Measurements from ENCODE around the gene MARF1. TPM values are rescaled to one million over a fixed set of nuclear protein-coding genes. Genes with fewer than 3 reads are reported as not detected.

Gene MARF1
- total and polyA plus RNA-seq, 10 donors = 24.0 to 169 (median 94.7) TPM

DNA sequence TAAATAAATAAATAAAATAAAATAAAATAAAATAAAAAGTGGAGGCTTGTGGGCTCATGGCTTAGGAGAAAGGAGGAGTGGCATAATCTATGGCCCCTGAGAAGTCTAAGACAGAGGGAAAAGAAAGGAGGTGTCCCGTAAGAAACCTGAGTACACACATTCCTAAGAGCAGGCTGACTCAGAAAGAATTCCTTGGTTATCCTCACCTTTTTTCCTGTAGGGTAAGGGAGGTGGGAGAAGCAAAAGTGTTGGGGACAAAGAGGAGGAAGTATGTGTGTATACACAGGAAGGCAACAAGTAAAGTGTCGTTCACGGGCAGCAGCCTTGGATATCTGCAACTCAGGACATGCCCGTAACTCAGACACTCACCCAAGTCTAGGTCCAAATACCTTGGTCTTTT is 29.3 kb downstream of the MARF1 start:
- no peak for DNase-seq
- peaks cover 9 to 100% (median 99%) of the 10 kb centered on the region in 6 donors for H3K36me3 ChIP-seq
- H3K4me1 ChIP-seq = peaks cover 0 to 1% (median 0%) of the 10 kb centered on the region in 6 donors
- H3K9me3 ChIP-seq = no peaks in the 10 kb centered on the region
- H3K27ac ChIP-seq = no peak overlapping the region
- H3K4me3 ChIP-seq = no peak overlapping the region
- H3K27me3 ChIP-seq (replicated peaks in 1 of 7) = no peaks in the 10 kb centered on the region
- intact Hi-C loops (cut with DNase I; ENCODE audit: low total_unique reads) = no loop called here
- TF ChIP-seq POLR2A (IDR thresholded peaks at IDR 0.05) = no peak
- TF ChIP-seq, protein P1, sequence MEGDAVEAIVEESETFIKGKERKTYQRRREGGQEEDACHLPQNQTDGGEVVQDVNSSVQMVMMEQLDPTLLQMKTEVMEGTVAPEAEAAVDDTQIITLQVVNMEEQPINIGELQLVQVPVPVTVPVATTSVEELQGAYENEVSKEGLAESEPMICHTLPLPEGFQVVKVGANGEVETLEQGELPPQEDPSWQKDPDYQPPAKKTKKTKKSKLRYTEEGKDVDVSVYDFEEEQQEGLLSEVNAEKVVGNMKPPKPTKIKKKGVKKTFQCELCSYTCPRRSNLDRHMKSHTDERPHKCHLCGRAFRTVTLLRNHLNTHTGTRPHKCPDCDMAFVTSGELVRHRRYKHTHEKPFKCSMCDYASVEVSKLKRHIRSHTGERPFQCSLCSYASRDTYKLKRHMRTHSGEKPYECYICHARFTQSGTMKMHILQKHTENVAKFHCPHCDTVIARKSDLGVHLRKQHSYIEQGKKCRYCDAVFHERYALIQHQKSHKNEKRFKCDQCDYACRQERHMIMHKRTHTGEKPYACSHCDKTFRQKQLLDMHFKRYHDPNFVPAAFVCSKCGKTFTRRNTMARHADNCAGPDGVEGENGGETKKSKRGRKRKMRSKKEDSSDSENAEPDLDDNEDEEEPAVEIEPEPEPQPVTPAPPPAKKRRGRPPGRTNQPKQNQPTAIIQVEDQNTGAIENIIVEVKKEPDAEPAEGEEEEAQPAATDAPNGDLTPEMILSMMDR (IDR thresholded peaks at IDR 0.05 in 8 of 11, conservative IDR thresholded peaks at IDR 0.05 in 3 of 11) = no peak
- TF ChIP-seq POLR2AphosphoS5 (IDR thresholded peaks at IDR 0.05) = no peak
- 76 to 95% (median 80%) methylated on average over 4 of the region's 4 CpGs for WGBS, 5 donors

DNA sequence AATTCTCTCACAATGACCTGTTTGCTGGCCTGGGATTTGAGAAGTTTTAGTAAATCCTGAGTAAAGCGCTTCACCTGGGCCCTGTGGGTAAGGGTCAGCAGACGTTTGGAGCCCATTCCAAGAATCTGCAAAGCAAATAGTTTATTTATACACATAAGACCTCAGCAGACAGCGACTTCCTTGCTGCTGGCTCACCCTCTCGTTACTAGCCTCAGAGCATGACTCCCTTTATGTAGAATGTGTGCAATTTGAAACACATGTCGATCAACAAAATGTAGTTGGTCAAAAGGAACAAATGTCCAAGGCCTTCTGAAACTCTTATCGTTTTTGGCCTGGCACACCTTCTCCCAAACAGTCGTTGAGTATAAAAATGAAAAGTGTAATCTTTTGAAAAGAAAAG is 31.3 kb downstream of the MARF1 start:
- H3K4me3 ChIP-seq = no peak overlapping the region
- TF ChIP-seq POLR2AphosphoS5 (IDR thresholded peaks at IDR 0.05) (no peak), POLR2A (IDR thresholded peaks at IDR 0.05) (no peak)
- TF ChIP-seq, protein P1 (IDR thresholded peaks at IDR 0.05 in 8 of 11, conservative IDR thresholded peaks at IDR 0.05 in 3 of 11) = no peak
- H3K36me3 ChIP-seq = peaks cover 3 to 100% (median 97%) of the 10 kb centered on the region in 6 donors
- H3K4me1 ChIP-seq = peaks cover 0 to 22% (median 12%) of the 10 kb centered on the region in 6 donors
- H3K9me3 ChIP-seq = no peaks in the 10 kb centered on the region
- no peak for DNase-seq
- H3K27me3 ChIP-seq (replicated peaks in 1 of 7) = no peaks in the 10 kb centered on the region
- intact Hi-C loops (cut with DNase I; ENCODE audit: low total_unique reads) = no loop called here
- 92 to 94% (median 93%) methylated on average over 7 of the region's 7 CpGs for WGBS, 5 donors
- H3K27ac ChIP-seq = no peak overlapping the region

DNA sequence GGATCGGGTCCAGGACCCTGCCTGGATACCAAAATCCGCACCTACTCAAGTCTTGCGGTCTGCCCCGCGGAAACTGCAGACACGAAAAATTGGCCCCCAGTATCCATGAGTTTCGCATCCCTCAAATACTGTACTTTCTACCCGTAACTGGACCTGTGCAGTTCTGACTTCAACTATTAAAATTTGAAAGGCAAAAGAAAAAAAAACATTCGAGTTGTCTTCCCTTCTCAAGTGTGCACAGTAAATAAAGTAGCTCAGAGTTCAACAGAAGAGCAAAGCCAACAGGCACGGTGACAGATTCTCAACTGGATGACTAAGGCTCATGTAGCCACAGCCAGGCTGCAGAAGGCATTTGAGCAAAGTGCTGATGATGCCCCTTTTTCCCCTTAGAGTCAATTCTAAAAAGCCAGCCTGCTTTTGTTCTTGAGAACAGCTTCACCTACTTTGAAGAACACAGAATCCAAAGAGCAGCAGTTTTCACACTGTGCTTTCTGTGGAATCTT is 32.5 kb downstream of the MARF1 start:
- TF ChIP-seq POLR2AphosphoS5 (IDR thresholded peaks at IDR 0.05) (no peak), POLR2A (IDR thresholded peaks at IDR 0.05) (no peak)
- TF ChIP-seq, protein P1 (IDR thresholded peaks at IDR 0.05 in 8 of 11, conservative IDR thresholded peaks at IDR 0.05 in 3 of 11) = no peak
- no peak overlapping the region for H3K27ac ChIP-seq
- no peaks in the 10 kb centered on the region for H3K9me3 ChIP-seq
- H3K4me3 ChIP-seq = no peak overlapping the region
- intact Hi-C loops (cut with DNase I; ENCODE audit: low total_unique reads) = no loop called here
- peaks cover 0 to 100% (median 97%) of the 10 kb centered on the region in 6 donors for H3K36me3 ChIP-seq
- H3K27me3 ChIP-seq (replicated peaks in 1 of 7) = no peaks in the 10 kb centered on the region
- WGBS, 5 donors = 92 to 98% (median 95%) methylated on average over 10 of the region's 10 CpGs
- H3K4me1 ChIP-seq = peaks cover 0 to 23% (median 12%) of the 10 kb centered on the region in 6 donors
- DNase-seq = no peak

DNA sequence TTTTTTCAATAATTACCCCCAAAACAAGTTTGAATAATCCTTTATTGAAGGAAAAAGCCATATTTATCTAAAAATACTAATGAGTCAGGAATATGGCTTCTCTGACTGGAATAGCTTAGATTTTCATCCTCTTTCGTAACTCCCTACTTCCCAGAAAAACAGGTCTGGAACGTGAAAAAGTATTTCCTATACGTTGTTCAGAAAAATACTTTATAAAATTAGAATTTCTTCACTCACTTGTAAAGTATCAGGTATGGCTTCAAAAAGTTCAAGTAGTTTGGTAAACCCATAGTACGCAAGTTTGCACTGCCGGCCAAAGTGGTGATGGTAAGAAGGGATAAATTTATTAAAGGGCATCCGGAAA is 33.7 kb downstream of the MARF1 start:
- Histone ChIP-seq H3K36me3 (peaks cover 0 to 100% (median 96%) of the 10 kb centered on the region in 6 donors), H3K27ac (peak overlapping the region in 2 of 8 donors; percentile 72 to 74), H3K4me1 (peaks cover 0 to 23% (median 12%) of the 10 kb centered on the region in 6 donors), H3K4me3 (no peak overlapping the region), H3K27me3 (replicated peaks in 1 of 7) (no peaks in the 10 kb centered on the region), H3K9me3 (no peaks in the 10 kb centered on the region)
- DNase-seq = no peak
- intact Hi-C loops (cut with DNase I; ENCODE audit: low total_unique reads) = no loop called here
- TF ChIP-seq POLR2AphosphoS5 (IDR thresholded peaks at IDR 0.05) (no peak), POLR2A (IDR thresholded peaks at IDR 0.05) (no peak)
- TF ChIP-seq, protein P1 (IDR thresholded peaks at IDR 0.05 in 8 of 11, conservative IDR thresholded peaks at IDR 0.05 in 3 of 11) = no peak
- 87 to 95% (median 90%) methylated on average over 6 of the region's 6 CpGs for WGBS, 5 donors

All from spleen (tissue), 11 donors.